ENCODE data around the gene PROC. TPM values are rescaled to one million over a fixed set of nuclear protein-coding genes. Genes with fewer than 3 reads are reported as not detected.

PROC gene
- polyA plus RNA-seq, 3 donors, result 3.2 to 6.5 (median 3.6) TPM

DNA sequence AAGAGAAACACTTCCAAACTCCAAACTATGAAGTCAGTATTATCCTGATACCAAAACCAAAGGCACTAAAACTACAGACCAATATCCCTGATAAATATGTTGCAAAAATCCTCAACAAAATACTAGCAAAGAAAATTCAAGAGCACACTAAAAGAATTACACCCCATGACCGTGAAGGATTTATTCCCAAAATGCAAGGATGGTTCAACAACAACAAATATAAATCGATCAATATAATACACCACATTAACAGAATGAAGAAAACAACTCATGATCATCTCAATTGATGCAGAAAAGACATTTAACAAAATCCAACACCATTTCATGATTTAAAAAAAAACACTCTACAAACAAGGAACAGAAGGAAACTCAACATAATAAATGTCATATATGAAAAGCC lies 57.6 kb downstream of the PROC start:
- no peak for DNase-seq (ENCODE audit: extremely low read depth in 1 of 11, low read depth in 9 of 11, low spot score in 4 of 11)

Other genes with a start within 250 kb of the PROC start
- gene CYP27C1, start 198.1 kb upstream of the PROC start, polyA plus RNA-seq (ENCODE audit: insufficient read length in 3 of 3), result 10 to 100 TPM in 1 of 3 donors, 1 to 10 TPM in 2; 7.0 to 12.3 (median 8.9) TPM
- gene ERCC3, start 124.3 kb upstream of the PROC start, polyA plus RNA-seq (ENCODE audit: insufficient read length in 3 of 3), result 10 to 100 TPM; 64.2 to 79.8 (median 64.8) TPM
- 10 to 100 TPM; 23.9 to 30.7 (median 25.1) TPM for gene MAP3K2, start 30.5 kb upstream of the PROC start, polyA plus RNA-seq (ENCODE audit: insufficient read length in 3 of 3)
- 10 to 100 TPM; 65.0 to 79.4 (median 72.0) TPM for gene IWS1, start 108.1 kb downstream of the PROC start, polyA plus RNA-seq (ENCODE audit: insufficient read length in 3 of 3)
- 10 to 100 TPM; 20.6 to 33.3 (median 22.2) TPM for gene MYO7B, start 117.3 kb downstream of the PROC start, polyA plus RNA-seq (ENCODE audit: insufficient read length in 3 of 3)
- 1 to 10 TPM in 2 of 3 donors, under 1 TPM in 1; 0.98 to 2.0 (median 1.4) TPM for gene GPR17, start 227.7 kb downstream of the PROC start, polyA plus RNA-seq (ENCODE audit: insufficient read length in 3 of 3)